ENCODE results near the gene CALCOCO1.
"Not testable (repeated sequence)": the region's sequence is repeated elsewhere in the genome, so short reads cannot be mapped to it uniquely, and the experiment has no call there.

The CALCOCO1 gene, protein sequence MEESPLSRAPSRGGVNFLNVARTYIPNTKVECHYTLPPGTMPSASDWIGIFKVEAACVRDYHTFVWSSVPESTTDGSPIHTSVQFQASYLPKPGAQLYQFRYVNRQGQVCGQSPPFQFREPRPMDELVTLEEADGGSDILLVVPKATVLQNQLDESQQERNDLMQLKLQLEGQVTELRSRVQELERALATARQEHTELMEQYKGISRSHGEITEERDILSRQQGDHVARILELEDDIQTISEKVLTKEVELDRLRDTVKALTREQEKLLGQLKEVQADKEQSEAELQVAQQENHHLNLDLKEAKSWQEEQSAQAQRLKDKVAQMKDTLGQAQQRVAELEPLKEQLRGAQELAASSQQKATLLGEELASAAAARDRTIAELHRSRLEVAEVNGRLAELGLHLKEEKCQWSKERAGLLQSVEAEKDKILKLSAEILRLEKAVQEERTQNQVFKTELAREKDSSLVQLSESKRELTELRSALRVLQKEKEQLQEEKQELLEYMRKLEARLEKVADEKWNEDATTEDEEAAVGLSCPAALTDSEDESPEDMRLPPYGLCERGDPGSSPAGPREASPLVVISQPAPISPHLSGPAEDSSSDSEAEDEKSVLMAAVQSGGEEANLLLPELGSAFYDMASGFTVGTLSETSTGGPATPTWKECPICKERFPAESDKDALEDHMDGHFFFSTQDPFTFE

DNA sequence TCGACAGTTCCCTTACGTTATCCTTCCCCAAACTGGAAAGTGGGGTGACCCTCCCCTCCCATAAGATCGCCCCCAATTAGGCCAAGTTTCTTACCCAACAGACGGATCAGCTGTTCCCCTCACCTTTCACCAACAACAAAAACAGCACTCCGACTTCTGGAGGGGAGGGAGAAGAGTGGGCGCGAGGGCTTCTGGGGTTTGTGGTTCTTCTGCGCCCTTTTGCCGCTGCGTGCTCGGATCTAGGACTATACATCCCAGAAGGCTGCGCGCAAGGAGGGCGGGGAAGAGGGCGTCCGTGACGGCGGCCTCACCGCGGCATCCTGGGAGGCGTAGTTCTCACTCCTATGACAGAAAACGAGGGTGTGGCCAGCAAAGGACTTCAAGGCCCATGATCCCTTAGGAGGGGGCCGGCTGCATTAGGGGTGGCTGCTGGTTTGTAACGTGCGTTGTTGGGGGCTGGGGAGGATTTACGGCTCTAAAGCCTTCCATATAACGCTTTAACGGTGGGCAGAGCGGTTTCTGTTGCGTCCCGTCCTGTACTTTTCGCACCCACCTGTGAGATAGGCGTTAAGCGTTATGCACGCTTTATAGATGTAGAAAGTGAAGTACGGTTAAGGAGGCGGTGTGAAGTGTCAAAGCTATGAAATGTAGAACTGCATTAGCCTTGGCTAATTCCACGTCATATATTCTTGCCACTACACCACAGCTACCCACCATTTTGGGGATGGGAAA, at the start of gene CALCOCO1:
CALCOCO1 (minus strand) TSS at position 143 of the 732 bp plus-strand sequence. CDS start 2,210 bp downstream, outside the sequence.
- peak; percentile 87 to 90 for DNase-seq (ENCODE audit: extremely low read depth in 1 of 2, low read depth in 1 of 2)

DNA sequence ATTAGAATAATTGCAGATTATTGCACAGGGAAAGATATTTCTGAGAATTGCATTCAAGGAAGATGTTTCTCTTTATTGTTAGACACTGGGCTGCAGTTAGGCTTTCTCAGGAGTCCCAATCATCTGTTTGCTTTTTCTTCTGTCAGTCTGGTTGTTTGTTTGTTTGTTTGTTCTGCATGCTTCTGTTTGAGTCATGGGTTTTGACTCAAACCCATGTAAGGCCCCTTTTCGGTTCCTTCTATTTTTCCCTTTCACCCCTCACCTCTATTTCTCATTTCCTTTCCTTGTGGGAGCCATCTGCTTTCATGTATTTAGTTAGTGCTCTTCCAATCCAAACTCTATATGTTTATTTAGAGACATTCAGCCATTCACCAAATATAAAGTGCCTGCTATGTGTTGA, 49.6 kb upstream of the CALCOCO1 start:
- no peak for DNase-seq (ENCODE audit: extremely low read depth in 1 of 2, low read depth in 1 of 2)

DNA sequence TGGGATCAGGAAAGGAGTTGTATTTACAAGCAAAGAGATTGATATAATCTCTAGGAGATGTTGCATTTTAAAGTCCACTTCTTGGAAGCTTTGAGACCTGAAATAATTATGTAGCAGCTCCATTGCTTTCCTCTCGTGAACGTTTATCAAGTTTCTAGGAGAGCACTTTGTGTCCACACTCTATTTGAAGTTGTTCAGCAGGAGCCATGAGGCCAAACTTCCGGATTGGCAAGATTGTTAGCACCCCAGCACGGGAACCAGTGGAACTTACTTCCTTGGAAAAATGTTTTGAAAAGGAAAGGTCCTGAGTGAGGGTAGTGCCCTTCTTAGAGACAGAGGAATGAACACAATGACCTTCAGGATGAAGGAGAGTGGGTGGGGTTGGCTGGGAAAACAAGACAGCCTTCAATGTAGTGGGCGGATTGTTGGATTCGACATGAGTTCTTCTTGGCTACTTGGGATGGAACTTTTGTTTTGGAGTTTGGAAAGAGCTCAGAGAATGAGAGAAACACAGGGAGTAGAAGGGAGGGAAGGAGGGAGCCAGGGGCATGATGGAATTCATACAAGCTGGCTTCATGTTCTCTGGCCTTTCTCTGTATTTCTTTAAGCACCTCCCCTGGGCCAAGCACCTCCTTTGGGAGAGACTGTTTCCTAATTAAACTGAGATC, 48.4 kb upstream of the CALCOCO1 start:
- DNase-seq (ENCODE audit: extremely low read depth in 1 of 2, low read depth in 1 of 2) = no peak

DNA sequence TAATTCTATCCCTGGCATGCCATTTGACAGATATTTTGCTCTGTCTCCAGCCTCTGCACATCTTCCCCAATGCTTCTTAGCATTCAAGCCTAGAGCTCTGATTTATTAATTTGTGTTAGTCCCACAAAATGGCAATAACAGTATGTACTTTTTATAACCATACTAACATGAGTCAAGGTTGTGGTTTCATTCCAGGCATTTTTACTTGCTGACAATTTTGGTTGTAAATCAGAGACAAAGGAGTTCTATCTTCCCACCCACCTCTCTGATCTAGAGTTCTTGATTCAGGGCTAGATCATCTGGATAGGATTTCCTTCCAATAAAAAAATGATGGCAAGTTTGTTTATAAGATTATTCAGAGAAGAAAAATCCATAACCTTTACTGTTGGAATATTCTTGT, 43.0 kb upstream of the CALCOCO1 start:
- DNase-seq (ENCODE audit: extremely low read depth in 1 of 2, low read depth in 1 of 2) = no peak

DNA sequence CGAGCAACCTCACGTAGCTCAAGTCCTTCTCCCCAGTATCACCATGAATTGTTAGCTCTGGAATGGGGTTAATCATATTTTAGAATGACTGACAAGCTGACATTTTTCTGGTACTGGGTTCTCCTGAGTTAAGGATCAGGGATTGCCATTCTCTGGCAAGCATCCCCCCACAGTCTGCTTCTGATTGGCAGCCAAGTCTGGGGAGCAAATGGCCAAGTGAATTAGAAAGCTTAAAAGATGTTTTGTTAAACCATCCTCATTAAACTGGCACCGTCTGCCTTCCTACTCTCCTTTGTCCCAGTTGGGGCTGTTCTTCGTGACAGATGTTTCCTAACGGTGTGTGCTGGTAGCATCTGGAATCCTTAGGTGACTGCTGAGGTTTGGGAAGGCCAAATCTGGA, 41.7 kb upstream of the CALCOCO1 start:
- no peak for DNase-seq (ENCODE audit: extremely low read depth in 1 of 2, low read depth in 1 of 2)

DNA sequence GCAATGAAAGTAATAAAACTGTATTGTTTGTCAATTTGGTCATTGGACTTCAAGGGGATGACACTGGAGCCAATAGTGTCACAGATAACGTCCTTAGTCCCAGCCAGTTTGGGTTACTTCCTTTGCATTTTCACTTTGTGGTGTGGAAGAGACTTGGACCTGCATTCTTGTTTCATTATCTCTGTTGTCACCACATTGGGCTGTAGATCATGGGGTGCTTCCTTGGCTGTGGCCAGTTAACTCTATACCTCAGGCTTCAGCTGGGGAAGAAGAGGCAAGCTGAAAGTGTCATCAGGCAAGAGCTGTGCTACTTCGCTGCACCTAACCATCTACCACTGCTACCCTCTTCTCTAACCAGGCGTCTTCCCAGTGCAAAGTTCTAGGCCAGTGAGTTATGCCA, 39.6 kb upstream of the CALCOCO1 start:
- DNase-seq (ENCODE audit: extremely low read depth in 1 of 2, low read depth in 1 of 2) = no peak

DNA sequence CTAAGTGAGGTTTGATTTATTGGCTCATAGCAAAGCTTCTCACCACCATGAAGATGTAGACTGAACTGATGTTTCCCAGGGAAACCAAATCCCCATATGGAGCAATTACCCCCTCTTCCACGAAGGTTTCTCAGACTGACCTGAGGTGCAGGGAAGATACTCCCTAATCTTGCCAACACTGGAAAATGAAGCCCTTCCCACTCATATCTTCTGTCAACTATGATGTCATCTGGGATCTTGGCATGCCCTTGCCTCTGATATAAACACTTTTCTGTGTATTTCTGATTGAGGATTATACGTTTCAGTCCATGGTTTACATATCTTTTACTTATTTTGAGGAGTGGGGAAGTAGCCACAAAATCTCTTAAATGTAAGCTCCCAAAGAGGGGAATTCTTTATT, 38.6 kb upstream of the CALCOCO1 start:
- no peak for DNase-seq (ENCODE audit: extremely low read depth in 1 of 2, low read depth in 1 of 2)

DNA sequence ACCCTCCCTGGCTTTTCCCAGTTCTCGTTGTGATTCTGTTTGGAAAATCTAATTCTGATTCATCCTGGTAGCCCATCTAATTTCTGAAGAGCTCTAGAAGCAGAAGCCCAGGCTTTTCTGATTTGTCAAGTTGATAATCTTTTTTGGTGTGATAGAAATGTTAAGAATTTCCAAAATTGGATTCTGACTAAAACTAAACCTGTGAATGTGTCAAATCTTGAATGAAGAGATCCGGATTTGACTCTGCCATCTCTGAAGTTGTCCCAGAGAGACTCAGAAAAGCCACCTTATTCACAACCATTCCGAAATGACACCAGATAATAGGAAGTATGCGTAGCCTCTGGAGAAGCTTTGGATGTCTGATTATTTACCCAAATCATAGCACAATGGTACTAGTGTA, 37.4 kb upstream of the CALCOCO1 start:
- DNase-seq (ENCODE audit: extremely low read depth in 1 of 2, low read depth in 1 of 2) = no peak

DNA sequence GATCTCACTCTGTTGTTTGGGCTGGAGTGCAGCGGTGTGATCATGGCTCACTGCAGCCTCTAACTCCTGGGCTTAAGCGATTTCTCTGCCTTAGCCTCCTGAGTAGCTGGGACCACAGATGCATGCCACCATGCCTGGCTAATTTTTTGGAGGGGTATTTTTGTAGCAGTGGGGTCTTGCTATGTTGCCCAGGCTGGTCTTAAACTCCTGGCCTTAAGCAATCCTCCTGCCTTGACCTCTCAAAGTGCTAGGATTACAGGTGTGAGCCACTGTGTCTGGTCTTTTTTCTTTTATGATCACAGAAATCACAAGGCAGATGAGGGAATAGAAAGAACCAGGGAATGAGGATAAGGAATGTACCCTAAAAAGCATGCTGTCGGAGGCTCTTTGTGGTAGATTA, 35.5 kb upstream of the CALCOCO1 start:
- not testable (repeated sequence) for DNase-seq (ENCODE audit: extremely low read depth in 1 of 2, low read depth in 1 of 2)

DNA sequence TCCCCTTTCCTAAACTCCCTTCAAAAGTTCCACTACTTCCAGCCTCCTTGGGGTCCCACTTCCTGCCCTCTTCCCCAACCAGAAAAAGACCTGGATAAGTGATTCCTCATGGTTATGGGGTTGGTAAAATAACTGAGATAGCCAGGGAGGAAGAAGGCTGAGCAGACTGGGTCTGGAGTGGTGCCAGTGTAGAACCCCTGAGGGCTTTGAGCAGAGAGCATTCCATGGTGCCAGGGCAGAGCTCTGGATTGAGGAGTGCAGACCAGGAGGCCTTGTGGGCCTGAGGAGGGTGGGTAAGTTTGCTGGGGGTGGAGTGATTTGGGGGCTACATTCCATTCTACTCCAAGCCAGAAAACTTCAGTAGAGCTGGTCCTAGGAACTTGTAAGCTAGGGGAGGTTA, 34.1 kb upstream of the CALCOCO1 start:
- DNase-seq (ENCODE audit: extremely low read depth in 1 of 2, low read depth in 1 of 2) = no peak

DNA sequence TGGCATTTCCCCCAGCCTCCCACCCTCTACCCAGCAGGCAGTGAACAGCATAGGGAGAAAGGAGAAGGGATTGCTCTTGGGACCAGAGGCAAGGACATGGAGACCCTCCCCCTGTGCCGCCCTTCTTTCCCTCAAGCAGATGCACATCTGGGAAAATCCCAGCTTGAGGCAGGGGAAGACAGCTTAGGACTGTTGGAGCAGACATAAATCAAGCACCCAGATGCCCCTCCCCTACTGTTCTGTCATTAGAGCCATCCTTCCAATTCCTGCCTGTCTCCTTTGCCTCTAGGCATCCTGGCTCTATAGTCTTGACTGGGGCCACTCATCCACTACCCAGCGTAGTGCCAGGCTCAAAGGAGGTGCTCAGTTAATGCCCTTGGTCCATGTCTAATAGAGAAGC, 32.0 kb upstream of the CALCOCO1 start:
- DNase-seq (ENCODE audit: extremely low read depth in 1 of 2, low read depth in 1 of 2) = no peak

DNA sequence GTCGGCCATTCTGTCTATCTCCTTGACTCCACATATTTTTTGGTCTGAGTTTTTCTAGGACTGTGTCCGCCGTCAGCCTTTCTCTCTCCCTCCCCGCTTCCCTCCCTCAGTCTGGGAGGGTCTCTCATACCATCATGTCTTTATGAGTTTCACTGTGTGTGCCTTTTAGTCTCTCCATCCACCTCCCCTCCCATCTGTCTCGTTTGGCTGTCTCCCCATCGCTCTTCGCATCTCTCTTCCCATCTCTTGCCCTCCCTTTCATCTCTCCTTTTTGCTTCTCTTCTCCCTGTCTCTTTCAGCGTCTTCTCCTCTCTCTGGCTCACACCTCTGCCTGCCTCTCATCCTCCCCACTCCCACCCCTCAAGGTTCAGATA, 31.5 kb upstream of the CALCOCO1 start:
- no peak for DNase-seq (ENCODE audit: extremely low read depth in 1 of 2, low read depth in 1 of 2)

DNA sequence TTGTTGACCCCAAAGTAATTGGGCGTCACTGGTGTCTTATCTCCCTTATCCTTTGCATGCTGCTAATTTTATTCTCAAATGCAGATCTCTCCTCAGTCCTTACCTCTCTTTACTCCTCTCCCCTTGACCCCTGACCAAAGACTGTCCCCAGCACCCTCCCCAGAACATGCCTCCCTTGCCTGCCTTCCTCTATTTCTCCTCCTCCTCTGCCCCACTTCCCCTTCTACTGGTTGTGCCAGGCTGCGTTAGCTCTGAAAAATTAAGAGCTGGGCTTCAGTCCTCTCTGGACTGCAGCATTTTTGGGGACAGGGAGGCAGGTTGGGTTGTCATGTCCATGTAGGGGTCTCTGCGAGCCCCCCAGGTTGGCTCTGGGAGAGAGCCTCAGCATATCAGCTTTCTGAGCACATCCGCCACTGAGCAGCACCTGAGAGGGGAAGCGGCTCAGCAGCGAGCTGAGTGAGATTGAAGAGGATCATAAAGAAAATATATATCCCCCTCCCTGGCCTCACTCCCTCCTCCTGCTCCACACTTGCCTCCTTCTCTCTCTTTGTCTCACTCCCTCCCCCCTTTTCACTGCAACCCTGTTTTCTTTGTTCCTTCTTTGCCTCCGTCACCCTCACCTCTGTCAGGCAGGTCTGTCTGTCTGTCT, 31.0 kb upstream of the CALCOCO1 start:
- no peak for DNase-seq (ENCODE audit: extremely low read depth in 1 of 2, low read depth in 1 of 2)

DNA sequence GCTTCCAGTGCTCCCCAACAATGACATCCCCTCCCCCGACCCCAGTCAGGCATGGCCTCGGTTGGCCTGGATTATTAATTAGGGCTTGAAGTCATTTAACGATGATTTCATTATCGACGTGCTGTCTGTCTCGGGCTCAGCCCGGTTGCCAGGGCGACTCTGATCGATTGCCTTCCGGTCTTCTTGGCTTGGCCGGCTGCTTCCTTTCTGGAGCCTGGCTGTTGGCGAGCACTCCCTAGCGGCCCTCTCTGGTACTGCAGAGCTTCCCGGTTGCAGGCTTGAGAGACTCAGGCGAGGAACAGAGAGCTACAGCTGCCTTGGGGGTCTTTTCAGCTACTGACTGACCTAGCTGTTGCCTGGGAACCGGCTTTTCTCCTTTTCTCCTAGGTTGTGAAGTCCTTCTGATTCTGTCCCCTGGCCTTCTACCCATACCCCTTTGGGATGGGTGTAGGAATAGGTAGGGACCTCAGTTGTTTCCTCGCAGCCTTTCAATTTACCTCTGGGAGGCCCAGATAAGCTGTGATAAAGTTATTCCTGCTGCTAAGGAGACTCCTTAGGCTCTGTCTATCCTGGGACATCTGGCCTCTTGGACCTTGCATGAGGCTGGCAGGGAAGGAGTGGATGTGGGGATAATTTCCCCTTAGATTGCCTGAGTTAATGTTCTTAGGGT, 30.0 kb upstream of the CALCOCO1 start:
- peak; percentile 50 to 64 for DNase-seq (ENCODE audit: extremely low read depth in 1 of 2, low read depth in 1 of 2)

DNA sequence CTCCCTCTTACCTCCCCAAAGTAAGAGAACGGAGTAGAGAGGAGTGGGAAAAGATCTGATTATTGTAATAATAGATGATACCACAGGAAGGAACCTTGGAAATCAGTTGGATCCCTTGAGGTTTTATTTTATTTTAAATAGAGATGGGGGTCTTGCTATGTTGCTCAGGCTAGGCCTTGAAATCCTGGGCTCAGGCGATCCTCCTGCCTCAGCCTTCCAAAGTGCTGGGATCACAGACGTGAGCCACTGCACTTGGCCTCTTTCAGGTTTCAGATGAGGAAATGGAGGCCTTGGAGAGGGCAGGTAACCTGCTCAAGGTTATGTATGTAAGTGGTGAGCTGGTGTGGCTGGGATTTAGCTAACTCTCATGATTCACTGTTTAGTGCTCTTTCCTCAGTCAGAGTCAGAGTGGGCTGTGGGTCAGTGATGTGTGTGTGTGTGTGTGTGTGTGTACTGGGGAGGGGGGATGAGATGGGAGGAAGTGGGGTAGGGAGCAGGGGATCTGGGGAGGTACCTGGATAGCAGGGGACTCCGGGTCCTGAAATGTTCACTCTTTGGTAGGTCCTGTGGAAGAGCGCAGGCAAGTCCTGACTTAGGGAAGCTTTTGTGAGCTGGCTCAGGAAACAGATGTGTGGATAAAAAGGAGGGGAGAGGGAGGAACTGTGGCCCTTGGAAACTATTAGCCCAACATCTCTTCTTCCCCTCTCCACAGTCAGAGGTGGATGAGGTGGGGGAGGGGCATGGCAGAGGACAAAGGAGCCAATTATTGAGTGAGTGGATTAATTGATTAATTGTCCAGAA, 29.2 kb upstream of the CALCOCO1 start:
- DNase-seq (ENCODE audit: extremely low read depth in 1 of 2, low read depth in 1 of 2) = no peak

DNA sequence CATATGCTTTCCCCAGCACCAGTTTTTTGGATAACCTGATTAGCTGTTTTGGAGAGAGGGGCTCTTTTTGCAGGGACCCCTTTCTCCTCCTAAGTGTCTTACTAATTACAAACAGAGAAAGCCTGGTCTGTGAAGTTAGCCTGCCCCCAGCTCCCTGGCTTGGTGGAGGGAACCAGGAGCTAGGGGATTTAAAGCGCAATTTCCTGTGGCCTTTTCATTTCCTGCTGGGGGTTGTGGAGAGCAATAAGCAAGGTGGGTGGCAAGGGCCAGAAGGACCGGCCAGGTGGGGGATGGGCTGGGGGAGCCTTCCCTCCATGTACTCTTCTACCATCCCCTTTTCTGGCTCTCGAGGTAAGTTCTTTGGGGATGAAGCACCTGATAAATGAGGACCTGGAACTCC, 28.6 kb upstream of the CALCOCO1 start:
- DNase-seq (ENCODE audit: extremely low read depth in 1 of 2, low read depth in 1 of 2) = no peak

DNA sequence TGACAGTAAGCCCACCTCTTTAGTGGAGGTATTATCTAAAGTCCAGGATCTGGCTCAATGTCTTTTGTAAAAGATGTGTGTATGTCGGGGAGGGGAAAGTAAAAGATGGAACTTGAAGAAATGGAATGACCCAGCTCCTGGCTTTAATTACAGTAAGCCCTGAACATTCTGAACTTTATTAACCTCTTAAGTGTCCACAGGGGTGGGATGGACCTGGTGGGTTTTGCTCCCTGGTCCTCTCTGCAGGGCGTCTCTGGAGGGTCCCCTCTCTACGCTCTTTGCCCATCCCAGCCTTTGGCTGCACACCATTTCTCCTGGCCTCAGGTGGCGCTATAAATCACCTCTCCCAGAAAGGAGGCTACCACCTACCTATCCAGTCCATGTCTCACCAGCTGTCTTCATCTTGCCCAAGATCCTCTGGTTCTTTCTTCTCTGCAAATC, 28.2 kb upstream of the CALCOCO1 start:
- DNase-seq (ENCODE audit: extremely low read depth in 1 of 2, low read depth in 1 of 2) = no peak

DNA sequence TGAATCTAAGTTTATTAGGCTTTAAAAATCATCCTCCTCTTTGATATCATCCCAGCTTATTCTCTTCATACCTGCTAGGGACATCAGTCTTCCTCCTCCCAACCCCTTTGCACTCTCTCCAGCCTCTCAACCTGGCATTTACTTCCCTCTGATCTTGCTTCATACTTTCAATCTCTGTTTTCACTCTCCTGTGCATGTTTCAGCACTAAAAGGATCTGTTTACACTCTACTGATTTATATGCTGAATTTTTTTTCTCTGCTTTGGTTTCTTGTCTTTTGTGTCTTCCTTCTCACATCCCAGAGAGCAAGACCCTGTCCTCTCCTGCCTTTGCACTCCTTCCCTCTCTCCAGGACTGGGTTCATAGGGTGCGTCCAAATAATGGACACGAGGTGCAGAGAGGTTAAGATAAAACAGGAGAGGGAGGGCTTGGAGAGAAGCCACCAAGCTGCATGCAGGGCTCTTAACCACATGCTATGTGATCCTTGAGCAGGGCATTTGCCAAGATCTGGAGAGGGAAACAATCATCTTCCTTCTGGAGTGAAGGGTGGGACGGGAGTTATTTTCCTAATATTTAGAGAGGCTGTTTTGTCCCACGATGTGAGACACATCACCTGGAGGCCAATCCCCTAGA, 27.5 kb upstream of the CALCOCO1 start:
- no peak for DNase-seq (ENCODE audit: extremely low read depth in 1 of 2, low read depth in 1 of 2)

DNA sequence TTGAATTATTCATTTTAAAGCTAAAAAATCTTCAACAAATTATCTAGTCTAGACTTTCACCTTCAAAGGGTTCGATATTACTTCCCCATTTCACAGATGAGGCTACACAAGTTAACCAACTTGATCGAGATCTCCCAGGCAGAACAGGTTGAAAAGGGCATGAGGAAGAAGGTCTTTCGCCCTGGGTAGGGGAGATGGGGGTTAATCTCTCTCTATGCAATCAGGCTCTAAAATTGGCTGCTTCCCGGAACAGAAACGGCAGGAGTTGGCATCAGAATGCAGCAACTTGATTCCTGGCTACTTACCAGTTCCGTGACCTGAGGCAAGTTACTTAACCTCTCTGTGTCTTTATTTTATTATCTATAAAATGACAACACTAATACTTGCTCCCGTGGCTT, 26.9 kb upstream of the CALCOCO1 start:
- no peak for DNase-seq (ENCODE audit: extremely low read depth in 1 of 2, low read depth in 1 of 2)

Measured in activated CD8-positive, alpha-beta memory T cell treated with anti-CD3 and anti-CD28 coated beads for 1 hour (primary cell).